ENCODE data around the gene FOXRED1. TPM values are rescaled to one million over a fixed set of nuclear protein-coding genes. Genes with fewer than 3 reads are reported as not detected.

Gene FOXRED1
- total and polyA plus RNA-seq, 10 of the 15 experiments (the other 5 are each of a cell fraction or from before 2014, with no cell fraction given): 9.9 to 67.7 (median 38.0) TPM

- no TSS peak for BruUV-seq (replicated peaks)
- Histone ChIP-seq H3K4me2 (ENCODE audit: control insufficient read depth, insufficient read depth) (no peak overlapping the region), H3K27ac (ENCODE audit: control insufficient read depth, insufficient read depth) (no peak overlapping the region), H4K20me1 (ENCODE audit: control insufficient read depth, insufficient read depth) (no peaks in the 10 kb centered on the region), H3K36me3 (ENCODE audit: control insufficient read depth in 2 of 2, insufficient read depth in 2 of 2, low read length in 1 of 2) (no peaks in the 10 kb centered on the region; a peak in 1 of 4 replicates), H3K4me1 (ENCODE audit: control insufficient read depth, insufficient read depth, low read length) (peaks cover 5% of the 10 kb centered on the region), H3K9ac (ENCODE audit: control insufficient read depth, insufficient read depth, low read length) (no peak overlapping the region), H2AFZ (ENCODE audit: control insufficient read depth, low read depth, low read length) (no peak overlapping the region), H3K4me3 (no peak overlapping the region), H3K79me2 (ENCODE audit: control insufficient read depth, insufficient read depth, low read length) (peaks cover 8% of the 10 kb centered on the region), H3K27me3 (replicated peaks in 1 of 2; ENCODE audit: control insufficient read depth in 2 of 2, insufficient read depth in 2 of 2, low read length in 1 of 2) (no peaks in the 10 kb centered on the region), H3K9me3 (replicated peaks; ENCODE audit: control insufficient read depth, insufficient read depth, low read length) (no peaks in the 10 kb centered on the region)
- intact Hi-C loops (cut with micrococcal nuclease; ENCODE audit: unreplicated experiment) (no loop called here), in situ Hi-C loops (cut with MboI) (no loop called here)
- no peak for FAIRE-seq
- no peak for DNase-seq (ENCODE audit: low read depth, low spot score)
- ChIA-PET POLR2A (interaction anchor here (0.6 kb wide), 2 partner anchors 20 to 32 kb away, joined by 3 read pairs; no protein-coding TSS in a partner anchor), RAD21 (ENCODE audit: unreplicated experiment) (interaction anchor here (1.0 kb wide), 1 partner anchor 26 kb away, joined by 3 read pairs; no protein-coding TSS in a partner anchor), SMC1A (ENCODE audit: uncharacterized antibody, unreplicated experiment) (interaction anchor here (1.5 to 2.9 kb wide), 2 partner anchors 8 to 11 kb away, joined by 5 to 10 read pairs; partner anchors contain the start of genes FAM118B and RPUSD4), CTCF (no interaction called here)
- ATAC-seq: no peak
- TF ChIP-seq SMC3 (IDR thresholded peaks at IDR 0.05; ENCODE audit: borderline replicate concordance, low read length) (no peak), CHD1 (IDR thresholded peaks at IDR 0.05; ENCODE audit: low read depth, low read length) (no peak), NR2C1 (IDR thresholded peaks at IDR 0.05) (no peak), JUNB (IDR thresholded peaks at IDR 0.05) (no peak)
- 75% methylated on average over 4 of the region's 4 CpGs for WGBS (ENCODE audit: insufficient coverage, insufficient replicate concordance, low lambda C conversion rate, missing lambda C conversion rate)
Measured at GRCh38 chr11:126219547-126219946, 49.4 kb upstream of the FOXRED1 start.

GRCh38 chr11:126224647-126225294, 44.2 kb upstream of the FOXRED1 start:
- Histone ChIP-seq H2AFZ (ENCODE audit: control insufficient read depth, low read depth, low read length) (no peak overlapping the region), H3K4me3 (no peak overlapping the region), H3K79me2 (ENCODE audit: control insufficient read depth, insufficient read depth, low read length) (peaks cover 5% of the 10 kb centered on the region), H3K4me2 (ENCODE audit: control insufficient read depth, insufficient read depth) (no peak overlapping the region), H3K4me1 (ENCODE audit: control insufficient read depth, insufficient read depth, low read length) (peaks cover 5% of the 10 kb centered on the region), H3K36me3 (ENCODE audit: control insufficient read depth in 2 of 2, insufficient read depth in 2 of 2, low read length in 1 of 2) (peaks cover 0 to 1% of the 10 kb centered on the region in 2 experiments; a peak in 2 of 4 replicates), H3K27me3 (replicated peaks in 1 of 2; ENCODE audit: control insufficient read depth in 2 of 2, insufficient read depth in 2 of 2, low read length in 1 of 2) (no peaks in the 10 kb centered on the region), H3K27ac (ENCODE audit: control insufficient read depth, insufficient read depth) (no peak overlapping the region), H4K20me1 (ENCODE audit: control insufficient read depth, insufficient read depth) (no peaks in the 10 kb centered on the region), H3K9me3 (replicated peaks; ENCODE audit: control insufficient read depth, insufficient read depth, low read length) (no peaks in the 10 kb centered on the region), H3K9ac (ENCODE audit: control insufficient read depth, insufficient read depth, low read length) (no peak overlapping the region)
- ChIA-PET CTCF (interaction anchor here (1.0 kb wide), 1 partner anchor 256 kb away, joined by 4 read pairs; no protein-coding TSS in a partner anchor), SMC1A (ENCODE audit: uncharacterized antibody, unreplicated experiment) (interaction anchor here (1.4 kb wide), 1 partner anchor 8 kb away, joined by 3 read pairs; no protein-coding TSS in a partner anchor), POLR2A (interaction anchor here (0.6 kb wide), 1 partner anchor 331 kb away, joined by 3 read pairs; no protein-coding TSS in a partner anchor), RAD21 (ENCODE audit: unreplicated experiment) (no interaction called here)
- FAIRE-seq (no peak), ATAC-seq (no peak), DNase-seq (ENCODE audit: low read depth, low spot score) (no peak)
- over 99% methylated on average over 6 of the region's 6 CpGs for WGBS (ENCODE audit: insufficient coverage, insufficient replicate concordance, low lambda C conversion rate, missing lambda C conversion rate)
- no TSS peak for BruUV-seq (replicated peaks)
- intact Hi-C loops (cut with micrococcal nuclease; ENCODE audit: unreplicated experiment): no loop called here
- in situ Hi-C loops (cut with MboI): no loop called here
- TF ChIP-seq SIN3A (IDR thresholded peaks at IDR 0.05; ENCODE audit: low read depth, low read length): no peak
- TF ChIP-seq NBN (IDR thresholded peaks at IDR 0.05): no peak
- no peak for TF ChIP-seq ZSCAN29 (IDR thresholded peaks at IDR 0.05)
- no peak for TF ChIP-seq POLR2A (IDR thresholded peaks at IDR 0.05; ENCODE audit: low read depth, low read length)
- TF ChIP-seq IKZF1 (conservative IDR thresholded peaks at IDR 0.05): no peak
- no peak for TF ChIP-seq NR2C1 (IDR thresholded peaks at IDR 0.05)
- TF ChIP-seq ATF3 (IDR thresholded peaks at IDR 0.05; ENCODE audit: borderline replicate concordance, extremely low read depth, low read depth, low read length): no peak
- TF ChIP-seq SRF (IDR thresholded peaks at IDR 0.05; ENCODE audit: low read depth in 2 of 2, low read length in 2 of 2): no peak
- TF ChIP-seq ESRRA (IDR thresholded peaks at IDR 0.05; ENCODE audit: low read length): no peak
- TF ChIP-seq SMAD1 (IDR thresholded peaks at IDR 0.05; ENCODE audit: low read depth, partially characterized antibody): no peak
- TF ChIP-seq EGR1 (IDR thresholded peaks at IDR 0.05; ENCODE audit: borderline replicate concordance in 1 of 2, low read depth in 2 of 2, low read length in 2 of 2): no peak
- no peak for TF ChIP-seq IKZF2 (IDR thresholded peaks at IDR 0.05)
- TF ChIP-seq RAD21 (IDR thresholded peaks at IDR 0.05; ENCODE audit: insufficient read depth, low read depth, low read length): no peak
- no peak for TF ChIP-seq JUNB (IDR thresholded peaks at IDR 0.05)
- TF ChIP-seq NFXL1 (IDR thresholded peaks at IDR 0.05; ENCODE audit: borderline replicate concordance): no peak
- no peak for TF ChIP-seq RUNX3 (IDR thresholded peaks at IDR 0.05; ENCODE audit: low read length)
- no peak for TF ChIP-seq WRNIP1 (IDR thresholded peaks at IDR 0.05; ENCODE audit: borderline replicate concordance, low read depth, low read length)

Data from GM12878 (cell line).